ENCODE measurements around the gene PRR30. TPM values are rescaled to one million over a fixed set of nuclear protein-coding genes. Genes with fewer than 3 reads are reported as not detected.
A peak's percentile ranks its signal among the peaks of the same experiment; 100 is the strongest.

PRR30 gene
- total and polyA plus RNA-seq, 2 donors from 2014 or later = not detected

DNA sequence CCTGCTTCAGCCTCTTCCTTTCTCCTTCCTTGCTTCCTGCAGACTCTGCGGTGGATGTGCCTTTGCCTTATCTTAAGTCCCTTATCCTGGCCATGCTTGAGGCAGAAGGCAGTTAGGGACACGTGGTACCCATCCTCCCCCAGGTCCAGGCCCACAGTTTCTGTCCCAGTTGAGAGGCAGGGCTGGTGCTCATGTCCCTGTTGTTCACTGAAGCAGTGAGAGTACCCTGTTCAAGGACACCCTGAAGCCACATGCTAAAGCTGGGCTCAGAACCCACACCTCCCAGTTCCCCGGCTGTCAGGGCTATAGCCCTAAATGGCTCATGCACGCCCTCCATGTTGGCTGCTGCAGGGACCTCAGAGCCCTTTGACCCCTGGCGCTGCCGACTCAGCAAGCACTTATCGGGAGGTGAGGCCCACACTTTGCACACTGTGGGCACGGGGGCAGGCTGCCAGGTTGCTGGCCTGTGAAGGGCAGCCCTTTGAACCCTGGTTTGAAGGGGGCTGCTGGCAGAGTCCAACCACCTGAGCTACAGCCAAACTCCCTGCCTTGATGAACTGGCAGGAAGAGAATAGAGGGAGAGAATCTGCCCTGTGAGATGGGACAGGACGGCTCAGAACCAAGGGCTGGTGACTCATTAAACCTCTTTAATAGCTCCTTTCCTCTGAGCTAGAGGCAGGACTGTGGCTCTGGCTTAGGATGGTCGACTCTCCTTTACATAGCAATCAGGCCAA, 46.3 kb downstream of the PRR30 start:
- no peak for FAIRE-seq
- H3K9ac ChIP-seq (ENCODE audit: low read length in 3 of 3) = no peak overlapping the region
- H3K9me3 ChIP-seq (ENCODE audit: control insufficient read depth in 2 of 3, insufficient read depth in 1 of 3, low read length in 3 of 3) = no peaks in the 10 kb centered on the region
- peak overlapping the region; percentile 43 to 79 for H3K27ac ChIP-seq (ENCODE audit: low read depth in 2 of 2, low read length in 2 of 2)
- H3K4me3 ChIP-seq (ENCODE audit: low read length in 3 of 3) = peak overlapping the region in 1 of 3 donors; percentile 6
- TF ChIP-seq, protein P1, sequence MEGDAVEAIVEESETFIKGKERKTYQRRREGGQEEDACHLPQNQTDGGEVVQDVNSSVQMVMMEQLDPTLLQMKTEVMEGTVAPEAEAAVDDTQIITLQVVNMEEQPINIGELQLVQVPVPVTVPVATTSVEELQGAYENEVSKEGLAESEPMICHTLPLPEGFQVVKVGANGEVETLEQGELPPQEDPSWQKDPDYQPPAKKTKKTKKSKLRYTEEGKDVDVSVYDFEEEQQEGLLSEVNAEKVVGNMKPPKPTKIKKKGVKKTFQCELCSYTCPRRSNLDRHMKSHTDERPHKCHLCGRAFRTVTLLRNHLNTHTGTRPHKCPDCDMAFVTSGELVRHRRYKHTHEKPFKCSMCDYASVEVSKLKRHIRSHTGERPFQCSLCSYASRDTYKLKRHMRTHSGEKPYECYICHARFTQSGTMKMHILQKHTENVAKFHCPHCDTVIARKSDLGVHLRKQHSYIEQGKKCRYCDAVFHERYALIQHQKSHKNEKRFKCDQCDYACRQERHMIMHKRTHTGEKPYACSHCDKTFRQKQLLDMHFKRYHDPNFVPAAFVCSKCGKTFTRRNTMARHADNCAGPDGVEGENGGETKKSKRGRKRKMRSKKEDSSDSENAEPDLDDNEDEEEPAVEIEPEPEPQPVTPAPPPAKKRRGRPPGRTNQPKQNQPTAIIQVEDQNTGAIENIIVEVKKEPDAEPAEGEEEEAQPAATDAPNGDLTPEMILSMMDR (IDR thresholded peaks at IDR 0.05; ENCODE audit: borderline replicate concordance, extremely low read depth, insufficient read depth) = no peak
- intact Hi-C loops (cut with DNase I) = loop anchor here (10.0 kb wide), 1 partner anchor 212 kb away; the partner anchor contains the start of gene UCN
- no peaks in the 10 kb centered on the region for H3K27me3 ChIP-seq (ENCODE audit: control insufficient read depth, insufficient read depth, low read length)
- DNase-seq = peak in 3 of 5 donors; percentile 34 to 56 (median 53)
- peaks cover 0 to 28% (median 12%) of the 10 kb centered on the region in 3 donors for H3K4me1 ChIP-seq (ENCODE audit: control insufficient read depth in 2 of 3, insufficient read depth in 2 of 3, low read depth in 1 of 3, low read length in 3 of 3)
- H3K36me3 ChIP-seq (ENCODE audit: control insufficient read depth in 2 of 3, insufficient read depth in 3 of 3, low read length in 3 of 3) = no peaks in the 10 kb centered on the region

DNA sequence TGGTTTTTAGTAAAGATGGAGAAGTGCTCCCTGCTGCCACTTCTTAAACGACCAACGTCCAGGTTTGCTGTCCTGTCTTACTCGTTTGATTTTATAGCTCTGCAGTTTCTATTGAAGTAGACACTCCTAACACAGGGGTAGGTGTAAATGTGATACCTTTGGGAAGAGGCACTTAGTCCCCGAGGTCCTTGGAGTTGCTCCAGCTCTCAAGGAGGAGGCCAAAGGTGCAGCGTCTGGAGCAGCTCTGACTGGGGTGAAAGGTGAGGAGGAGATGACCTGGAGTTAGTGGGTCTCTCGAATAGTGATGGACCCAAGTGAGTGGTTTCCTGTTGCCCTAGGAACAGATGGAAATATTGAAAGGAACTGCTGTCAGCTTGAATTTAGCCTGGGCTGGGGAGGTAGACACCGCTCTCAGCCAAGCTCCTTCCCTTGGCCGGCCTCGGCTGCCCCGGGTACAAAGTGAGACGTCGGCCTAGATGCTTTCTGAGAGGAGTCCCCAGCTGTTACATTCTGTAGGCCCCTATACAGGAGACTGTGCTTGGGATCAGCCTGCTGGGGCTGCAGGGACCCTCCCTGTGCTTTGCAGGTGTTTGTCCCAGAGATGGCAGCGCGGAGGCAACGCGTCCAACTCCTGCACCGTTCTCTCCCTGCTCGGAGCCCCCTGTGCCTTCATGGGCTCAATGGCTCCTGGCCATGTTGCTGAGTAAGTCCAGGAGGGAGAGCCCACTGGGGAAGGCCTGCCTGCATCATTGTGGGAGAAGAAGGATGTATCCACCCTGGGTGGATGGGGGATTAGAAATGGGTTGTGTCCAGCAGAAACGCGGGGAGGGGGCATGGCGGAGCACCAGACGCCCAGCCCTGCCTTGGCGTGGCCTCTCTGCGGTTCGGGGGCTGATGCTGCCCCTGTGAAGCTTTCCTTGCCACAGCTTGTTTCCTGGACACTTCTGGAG, 47.2 kb downstream of the PRR30 start:
- Histone ChIP-seq H3K9ac (ENCODE audit: low read length in 3 of 3) (no peak overlapping the region), H3K9me3 (ENCODE audit: control insufficient read depth in 2 of 3, insufficient read depth in 1 of 3, low read length in 3 of 3) (no peaks in the 10 kb centered on the region), H3K36me3 (ENCODE audit: control insufficient read depth in 2 of 3, insufficient read depth in 3 of 3, low read length in 3 of 3) (no peaks in the 10 kb centered on the region), H3K4me3 (ENCODE audit: low read length in 3 of 3) (peak overlapping the region in 2 of 3 donors; percentile 40), H3K27ac (ENCODE audit: low read depth in 2 of 2, low read length in 2 of 2) (peak overlapping the region; percentile 43 to 48), H3K27me3 (ENCODE audit: control insufficient read depth, insufficient read depth, low read length) (no peaks in the 10 kb centered on the region), H3K4me1 (ENCODE audit: control insufficient read depth in 2 of 3, insufficient read depth in 2 of 3, low read depth in 1 of 3, low read length in 3 of 3) (peaks cover 0 to 28% (median 12%) of the 10 kb centered on the region in 3 donors)
- FAIRE-seq (no peak), DNase-seq (peak in 1 of 5 donors; percentile 59)
- TF ChIP-seq, protein P1 (IDR thresholded peaks at IDR 0.05; ENCODE audit: borderline replicate concordance, extremely low read depth, insufficient read depth) = no peak
- intact Hi-C loops (cut with DNase I) = loop anchor here (10.0 kb wide), 1 partner anchor 213 kb away; the partner anchor contains the start of gene UCN

DNA sequence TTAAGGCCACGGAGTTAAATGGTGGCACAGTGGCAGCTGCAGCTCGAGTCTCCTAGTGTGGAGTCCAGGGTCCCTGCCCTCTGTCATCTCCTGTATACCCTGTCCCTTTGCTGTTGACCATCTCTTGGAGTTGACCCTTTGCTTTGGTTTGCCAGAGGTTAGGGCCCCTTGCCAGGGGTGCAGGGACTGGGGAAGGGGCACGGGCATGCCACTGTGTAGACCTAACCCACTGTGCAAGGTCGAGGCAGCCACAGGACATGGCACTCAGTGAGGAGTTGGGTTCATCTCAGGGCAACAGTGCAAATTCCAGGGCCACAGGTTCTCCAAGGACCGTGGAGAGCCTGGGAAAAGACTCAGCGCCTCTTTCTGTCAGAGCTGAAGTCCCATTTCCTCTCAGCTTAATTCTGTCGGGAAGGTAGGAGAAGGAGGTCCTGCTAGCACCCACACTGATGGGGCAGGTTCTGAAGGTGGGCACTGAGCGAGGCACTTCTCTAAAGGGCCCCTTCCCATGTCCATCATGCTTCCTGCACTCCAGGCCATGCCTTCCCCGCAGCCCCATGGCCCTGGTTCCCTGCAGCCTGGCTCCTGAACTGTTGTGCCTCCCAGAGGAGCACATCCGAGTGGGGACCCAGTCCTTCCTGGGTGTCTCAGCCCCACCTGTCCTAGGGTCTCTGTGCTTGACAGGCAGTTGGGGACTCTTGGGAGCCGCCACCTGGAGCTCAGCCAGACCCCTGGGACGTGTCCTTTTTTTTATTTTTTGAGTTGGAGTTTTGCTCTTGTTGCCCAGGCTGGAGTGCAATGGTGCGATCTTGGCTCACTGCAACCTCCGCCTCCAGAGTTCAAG, 49.9 kb downstream of the PRR30 start:
- TF ChIP-seq, protein P1 (IDR thresholded peaks at IDR 0.05; ENCODE audit: borderline replicate concordance, extremely low read depth, insufficient read depth) = no peak
- Histone ChIP-seq H3K9me3 (ENCODE audit: control insufficient read depth in 2 of 3, insufficient read depth in 1 of 3, low read length in 3 of 3) (no peaks in the 10 kb centered on the region), H3K9ac (ENCODE audit: low read length in 3 of 3) (peak overlapping the region in 1 of 3 donors; percentile 42), H3K4me3 (ENCODE audit: low read length in 3 of 3) (peak overlapping the region in 2 of 3 donors; percentile 55 to 92), H3K27ac (ENCODE audit: low read depth in 2 of 2, low read length in 2 of 2) (peak overlapping the region; percentile 42 to 44), H3K27me3 (ENCODE audit: control insufficient read depth, insufficient read depth, low read length) (no peaks in the 10 kb centered on the region), H3K4me1 (ENCODE audit: control insufficient read depth in 2 of 3, insufficient read depth in 2 of 3, low read depth in 1 of 3, low read length in 3 of 3) (peaks cover 0 to 18% (median 11%) of the 10 kb centered on the region in 3 donors), H3K36me3 (ENCODE audit: control insufficient read depth in 2 of 3, insufficient read depth in 3 of 3, low read length in 3 of 3) (no peaks in the 10 kb centered on the region)
- intact Hi-C loops (cut with DNase I) = no loop called here
- FAIRE-seq = no peak
- DNase-seq = peak in 1 of 5 donors; percentile 61
